OCI-LY1 (cell line): ENCODE results near the gene LTV1.

Experiments used
- H2AFZ ChIP-seq: fragments of 200-600 bp; sonication (generic), shearing (Covaris generic); 2 replicates; pipeline ENCODE4 v1.6.0; 2014; ENCODE audit warnings: antibody characterized with exemption, mild to moderate bottlenecking, low read length
- H3F3A ChIP-seq: fragments of 200-600 bp; sonication (generic), shearing (Covaris generic); 2 replicates; pipeline ENCODE4 v1.6.0; 2014; ENCODE audit warnings: mild to moderate bottlenecking, antibody characterized with exemption, low read length, moderate library complexity; ENCODE audit not compliant: insufficient read depth
- H3K27ac ChIP-seq: fragments of 200-600 bp; sonication (generic); 2 replicates; pipeline ENCODE4 v1.5.1; 2014; ENCODE audit warnings: low read length, mixed run types, mild to moderate bottlenecking, low read depth; ENCODE audit not compliant: poor library complexity, severe bottlenecking
- H3K27me3 ChIP-seq: fragments of 200-600 bp; sonication (generic); 2 replicates; pipeline ENCODE4 v1.6.0; 2014; ENCODE audit warnings: antibody characterized with exemption, mild to moderate bottlenecking, low read length, moderate library complexity; ENCODE audit not compliant: insufficient read depth
- H3K36me3 ChIP-seq: fragments of 200-600 bp; sonication (generic); 2 replicates; pipeline ENCODE4 v1.6.1; 2014; ENCODE audit warnings: mild to moderate bottlenecking, antibody characterized with exemption, low read length, moderate library complexity, mixed read lengths; ENCODE audit not compliant: insufficient read depth
- H3K4me1 ChIP-seq: fragments of 200-600 bp; sonication (generic); 2 replicates; pipeline ENCODE4 v1.5.1; 2014; ENCODE audit warnings: mild to moderate bottlenecking, low read length, moderate library complexity; ENCODE audit not compliant: insufficient read depth, severe bottlenecking
- H3K4me2 ChIP-seq: fragments of 200-600 bp; sonication (generic), shearing (Covaris generic); 2 replicates; pipeline ENCODE4 v1.6.1; 2014; ENCODE audit warnings: low read length
- H3K4me3 ChIP-seq: fragments of 200-600 bp; sonication (generic); 2 replicates; pipeline ENCODE4 v1.5.1; 2014; ENCODE audit warnings: low read length, low read depth, mild to moderate bottlenecking, mixed read lengths; ENCODE audit not compliant: poor library complexity, severe bottlenecking
- H3K79me2 ChIP-seq: fragments of 200-600 bp; shearing (Covaris generic); 2 replicates; pipeline ENCODE4 v1.6.1; 2016; ENCODE audit warnings: mixed run types, low read length, mixed read lengths; ENCODE audit not compliant: insufficient read depth
- H3K9ac ChIP-seq: fragments of 200-600 bp; sonication (generic), shearing (Covaris generic); 2 replicates; pipeline ENCODE4 v1.6.1; 2014; ENCODE audit warnings: mild to moderate bottlenecking, low read length, mixed read lengths
- H3K9me2 ChIP-seq: fragments of 200-600 bp; sonication (generic), shearing (Covaris generic); 2 replicates; pipeline ENCODE4 v1.6.1; 2014; ENCODE audit warnings: low read depth, mild to moderate bottlenecking, low read length, mixed read lengths
- H3K9me3 ChIP-seq: fragments of 200-600 bp; shearing (Covaris generic); 2 replicates; pipeline ENCODE4 v1.6.1; 2014; ENCODE audit warnings: low read length, mixed read lengths
- H4K20me1 ChIP-seq: fragments of 200-600 bp; sonication (generic), shearing (Covaris generic); 2 replicates; pipeline ENCODE4 v1.6.0; 2016; ENCODE audit warnings: mild to moderate bottlenecking, low read length; ENCODE audit not compliant: insufficient read depth
- EZH2 ChIP-seq: fragments of 200-600 bp; sonication (generic), shearing (Covaris generic); IDR thresholded peaks from 2 replicates; pipeline ENCODE4 v1.8.0; 2017; ENCODE audit warnings: borderline replicate concordance, mixed run types, mild to moderate bottlenecking, antibody characterized with exemption, low read length, moderate library complexity, mixed read lengths
- TF ChIP-seq, protein P1 (sequence below): fragments of 200-600 bp; sonication (generic), shearing (Covaris generic); IDR thresholded peaks from 2 replicates; pipeline ENCODE4 v1.5.1; 2017; ENCODE audit warnings: mild to moderate bottlenecking, antibody characterized with exemption, low read length, moderate library complexity, mixed read lengths

Gene LTV1

DNA sequence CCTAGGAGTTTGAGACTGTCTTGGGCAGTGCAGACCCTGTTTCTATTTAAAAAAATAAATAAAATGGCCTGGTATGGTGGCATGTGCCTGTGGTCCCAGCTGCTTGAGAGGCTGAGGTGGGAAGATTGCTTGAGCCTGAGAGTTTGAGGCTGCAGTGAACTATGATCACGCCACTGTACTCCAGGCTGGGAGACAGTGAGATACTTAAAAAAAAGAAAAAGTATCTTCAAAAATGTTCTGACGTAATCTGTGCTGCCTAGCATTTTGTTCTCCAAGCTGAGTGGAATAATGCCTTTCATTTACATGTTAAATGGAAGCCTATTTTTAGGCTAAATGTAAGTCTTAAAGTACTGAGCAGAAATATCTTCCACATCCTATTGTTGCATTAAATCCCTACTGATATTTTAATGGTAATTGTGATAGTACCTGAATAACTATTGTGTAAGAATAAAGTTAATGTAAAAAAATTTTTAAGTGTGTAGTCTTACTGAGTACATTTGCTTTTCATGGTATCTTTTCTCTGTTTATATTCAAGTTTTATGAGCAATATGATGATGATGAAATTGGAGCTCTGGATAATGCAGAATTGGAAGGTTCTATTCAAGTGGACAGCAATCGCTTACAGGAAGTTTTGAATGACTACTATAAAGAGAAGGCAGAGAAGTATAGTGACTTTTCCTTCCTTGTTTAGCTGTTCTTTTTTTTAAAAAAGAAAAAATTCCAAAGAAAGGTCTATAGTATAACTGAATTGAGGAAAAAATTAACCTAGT lies 16.9 kb downstream of the LTV1 start:
- no peak overlapping the region for H3K9ac ChIP-seq
- H3F3A ChIP-seq: no peaks in the 10 kb centered on the region
- no peaks in the 10 kb centered on the region for H3K9me2 ChIP-seq
- no peaks in the 10 kb centered on the region for H3K4me1 ChIP-seq
- TF ChIP-seq, protein P1, sequence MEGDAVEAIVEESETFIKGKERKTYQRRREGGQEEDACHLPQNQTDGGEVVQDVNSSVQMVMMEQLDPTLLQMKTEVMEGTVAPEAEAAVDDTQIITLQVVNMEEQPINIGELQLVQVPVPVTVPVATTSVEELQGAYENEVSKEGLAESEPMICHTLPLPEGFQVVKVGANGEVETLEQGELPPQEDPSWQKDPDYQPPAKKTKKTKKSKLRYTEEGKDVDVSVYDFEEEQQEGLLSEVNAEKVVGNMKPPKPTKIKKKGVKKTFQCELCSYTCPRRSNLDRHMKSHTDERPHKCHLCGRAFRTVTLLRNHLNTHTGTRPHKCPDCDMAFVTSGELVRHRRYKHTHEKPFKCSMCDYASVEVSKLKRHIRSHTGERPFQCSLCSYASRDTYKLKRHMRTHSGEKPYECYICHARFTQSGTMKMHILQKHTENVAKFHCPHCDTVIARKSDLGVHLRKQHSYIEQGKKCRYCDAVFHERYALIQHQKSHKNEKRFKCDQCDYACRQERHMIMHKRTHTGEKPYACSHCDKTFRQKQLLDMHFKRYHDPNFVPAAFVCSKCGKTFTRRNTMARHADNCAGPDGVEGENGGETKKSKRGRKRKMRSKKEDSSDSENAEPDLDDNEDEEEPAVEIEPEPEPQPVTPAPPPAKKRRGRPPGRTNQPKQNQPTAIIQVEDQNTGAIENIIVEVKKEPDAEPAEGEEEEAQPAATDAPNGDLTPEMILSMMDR: no peak
- TF ChIP-seq EZH2: no peak
- H3K4me2 ChIP-seq: no peak overlapping the region
- peaks cover 99% of the 10 kb centered on the region for H3K36me3 ChIP-seq
- H3K9me3 ChIP-seq: no peaks in the 10 kb centered on the region
- H2AFZ ChIP-seq: no peak overlapping the region
- H3K27me3 ChIP-seq: no peaks in the 10 kb centered on the region
- H3K27ac ChIP-seq: no peak overlapping the region
- no peaks in the 10 kb centered on the region for H3K79me2 ChIP-seq
- no peaks in the 10 kb centered on the region for H4K20me1 ChIP-seq
- no peak overlapping the region for H3K4me3 ChIP-seq

DNA sequence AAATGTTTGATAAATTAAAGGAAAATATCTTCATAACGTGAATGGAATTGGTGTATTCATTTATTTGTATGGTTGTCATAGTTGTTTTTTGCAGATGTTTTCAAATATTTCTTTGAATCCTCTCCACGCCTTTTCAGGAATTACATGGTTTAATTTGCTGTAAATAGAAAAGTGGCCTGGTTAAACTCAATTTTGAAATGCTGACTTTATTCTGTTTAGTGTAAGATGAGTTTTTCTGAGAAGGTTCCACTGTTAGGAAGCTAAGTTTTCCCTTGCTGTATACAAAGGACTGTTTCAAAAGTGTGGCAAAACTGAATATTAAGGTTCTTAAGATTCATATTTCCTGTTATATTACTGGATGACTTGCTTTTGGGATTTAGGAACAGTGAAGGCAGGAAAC lies 20.6 kb downstream of the LTV1 start:
- Histone ChIP-seq H2AFZ (no peak overlapping the region), H3K27ac (no peak overlapping the region), H3K9me3 (no peaks in the 10 kb centered on the region), H3K79me2 (no peaks in the 10 kb centered on the region), H3K36me3 (peaks cover 66% of the 10 kb centered on the region), H4K20me1 (no peaks in the 10 kb centered on the region), H3K4me3 (no peak overlapping the region), H3K4me2 (no peak overlapping the region), H3K4me1 (no peaks in the 10 kb centered on the region), H3K9ac (no peak overlapping the region), H3K9me2 (no peaks in the 10 kb centered on the region), H3F3A (no peaks in the 10 kb centered on the region), H3K27me3 (no peaks in the 10 kb centered on the region)
- TF ChIP-seq, protein P1: no peak
- no peak for TF ChIP-seq EZH2

DNA sequence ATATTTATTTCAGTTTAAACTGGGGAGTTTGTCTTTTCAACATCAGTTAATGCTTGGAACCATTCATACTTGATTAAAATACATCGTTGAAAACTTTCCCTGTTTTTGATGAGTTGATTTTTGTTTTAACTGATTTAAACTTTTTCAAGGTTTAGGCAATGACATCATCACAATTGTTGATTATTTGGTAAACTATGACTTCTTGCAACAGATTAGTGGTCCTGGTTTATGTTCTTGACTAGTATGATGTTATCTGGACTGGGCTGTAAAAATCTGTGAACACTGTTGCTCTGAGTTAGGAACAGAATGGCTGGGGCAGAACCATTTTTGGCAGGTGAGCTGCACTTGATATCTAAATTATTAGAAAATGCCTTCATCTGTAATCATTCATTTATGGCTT lies 21.1 kb downstream of the LTV1 start, which contains the start of gene ZC2HC1B:
Gene ZC2HC1B, plus strand, starts transcription at position 241 of the 400 bp plus-strand sequence. Its CDS starts 66 bp downstream, at position 307.
- H3K36me3 ChIP-seq: peaks cover 62% of the 10 kb centered on the region

More for the DNA sequence above, 21.1 kb downstream of the LTV1 start, which contains the start of gene ZC2HC1B:
- Histone ChIP-seq H3F3A (no peaks in the 10 kb centered on the region), H3K4me1 (no peaks in the 10 kb centered on the region), H4K20me1 (no peaks in the 10 kb centered on the region), H3K79me2 (no peaks in the 10 kb centered on the region), H3K4me2 (no peak within 1 kb of the TSS), H3K9me3 (no peaks in the 10 kb centered on the region), H2AFZ (no peak within 1 kb of the TSS), H3K4me3 (no peak within 1 kb of the TSS), H3K27ac (no peak within 1 kb of the TSS), H3K27me3 (no peaks in the 10 kb centered on the region), H3K9ac (no peak within 1 kb of the TSS), H3K9me2 (no peaks in the 10 kb centered on the region)
- TF ChIP-seq EZH2: no peak
- TF ChIP-seq, protein P1: no peak
